ENCODE results near the gene C17orf113.

Gene C17orf113

GRCh38 chr17:42002792-42003301, 47.6 kb downstream of the C17orf113 start:
- TF ChIP-seq CTCF (conservative IDR thresholded peaks at IDR 0.05): no peak
- H3K27ac ChIP-seq: no peak overlapping the region

- TF ChIP-seq CTCF (conservative IDR thresholded peaks at IDR 0.05): no peak
- no peak overlapping the region for H3K27ac ChIP-seq
Observed at GRCh38 chr17:42002175-42002791, 48.1 kb downstream of the C17orf113 start.

- no peak overlapping the region for H3K27ac ChIP-seq
- TF ChIP-seq CTCF (conservative IDR thresholded peaks at IDR 0.05): no peak
Observed at GRCh38 chr17:42001729-42002128, 48.7 kb downstream of the C17orf113 start.

GRCh38 chr17:42000413-42001133, 49.8 kb downstream of the C17orf113 start:
- H3K27ac ChIP-seq: no peak overlapping the region
- TF ChIP-seq CTCF (conservative IDR thresholded peaks at IDR 0.05): no peak

- no peak for TF ChIP-seq CTCF (conservative IDR thresholded peaks at IDR 0.05)
Observed at GRCh38 chr17:41998497-41998896, 51.9 kb downstream of the C17orf113 start.

GRCh38 chr17:41996855-41997164, 53.6 kb downstream of the C17orf113 start:
- H3K27ac ChIP-seq: no peak overlapping the region
- no peak for TF ChIP-seq CTCF (conservative IDR thresholded peaks at IDR 0.05)

More at GRCh38 chr17:41998497-41998896, 51.9 kb downstream of the C17orf113 start:
- no peak overlapping the region for H3K27ac ChIP-seq

- TF ChIP-seq CTCF (conservative IDR thresholded peaks at IDR 0.05): no peak
- H3K27ac ChIP-seq: no peak overlapping the region
Observed at GRCh38 chr17:41992576-41992975, 57.8 kb downstream of the C17orf113 start.
